Measurements from ENCODE around the gene BECN2.
"Not testable (repeated sequence)": the region's sequence is repeated elsewhere in the genome, so short reads cannot be mapped to it uniquely, and the experiment has no call there.

BECN2 gene

DNA sequence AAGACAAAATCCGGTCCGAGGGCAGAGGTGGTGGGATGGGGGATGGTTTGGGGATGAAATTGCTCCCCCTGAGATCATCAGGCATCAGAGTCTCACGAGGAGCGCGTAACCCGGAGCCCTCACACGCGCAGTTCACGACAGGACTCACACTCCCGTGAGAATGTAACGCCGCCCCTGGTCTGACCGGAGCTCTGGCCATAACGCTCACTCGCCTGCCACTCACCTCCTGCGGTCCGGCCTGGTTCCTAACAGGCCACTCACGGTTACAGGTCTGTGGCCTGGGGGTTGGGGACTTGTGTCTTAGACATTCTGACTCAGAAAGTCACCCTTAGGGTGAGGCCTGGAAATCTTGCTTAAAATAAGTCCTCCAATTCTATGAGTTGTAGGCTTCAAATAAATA is 21.5 kb downstream of the BECN2 start:
- no peaks in the 10 kb centered on the region for H3K4me1 ChIP-seq (ENCODE audit: control insufficient read depth in 1 of 2, insufficient read depth in 1 of 2, low read depth in 1 of 2, low read length in 1 of 2)
- no peak overlapping the region for H3K27ac ChIP-seq
- TF ChIP-seq, protein P1, sequence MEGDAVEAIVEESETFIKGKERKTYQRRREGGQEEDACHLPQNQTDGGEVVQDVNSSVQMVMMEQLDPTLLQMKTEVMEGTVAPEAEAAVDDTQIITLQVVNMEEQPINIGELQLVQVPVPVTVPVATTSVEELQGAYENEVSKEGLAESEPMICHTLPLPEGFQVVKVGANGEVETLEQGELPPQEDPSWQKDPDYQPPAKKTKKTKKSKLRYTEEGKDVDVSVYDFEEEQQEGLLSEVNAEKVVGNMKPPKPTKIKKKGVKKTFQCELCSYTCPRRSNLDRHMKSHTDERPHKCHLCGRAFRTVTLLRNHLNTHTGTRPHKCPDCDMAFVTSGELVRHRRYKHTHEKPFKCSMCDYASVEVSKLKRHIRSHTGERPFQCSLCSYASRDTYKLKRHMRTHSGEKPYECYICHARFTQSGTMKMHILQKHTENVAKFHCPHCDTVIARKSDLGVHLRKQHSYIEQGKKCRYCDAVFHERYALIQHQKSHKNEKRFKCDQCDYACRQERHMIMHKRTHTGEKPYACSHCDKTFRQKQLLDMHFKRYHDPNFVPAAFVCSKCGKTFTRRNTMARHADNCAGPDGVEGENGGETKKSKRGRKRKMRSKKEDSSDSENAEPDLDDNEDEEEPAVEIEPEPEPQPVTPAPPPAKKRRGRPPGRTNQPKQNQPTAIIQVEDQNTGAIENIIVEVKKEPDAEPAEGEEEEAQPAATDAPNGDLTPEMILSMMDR (IDR thresholded peaks at IDR 0.05): no peak
- no peaks in the 10 kb centered on the region for H3K27me3 ChIP-seq
- no peak overlapping the region for H3K4me3 ChIP-seq (ENCODE audit: low read depth in 1 of 2, low read length in 1 of 2)
- no peaks in the 10 kb centered on the region for H3K36me3 ChIP-seq
- no peaks in the 10 kb centered on the region for H3K9me3 ChIP-seq

DNA sequence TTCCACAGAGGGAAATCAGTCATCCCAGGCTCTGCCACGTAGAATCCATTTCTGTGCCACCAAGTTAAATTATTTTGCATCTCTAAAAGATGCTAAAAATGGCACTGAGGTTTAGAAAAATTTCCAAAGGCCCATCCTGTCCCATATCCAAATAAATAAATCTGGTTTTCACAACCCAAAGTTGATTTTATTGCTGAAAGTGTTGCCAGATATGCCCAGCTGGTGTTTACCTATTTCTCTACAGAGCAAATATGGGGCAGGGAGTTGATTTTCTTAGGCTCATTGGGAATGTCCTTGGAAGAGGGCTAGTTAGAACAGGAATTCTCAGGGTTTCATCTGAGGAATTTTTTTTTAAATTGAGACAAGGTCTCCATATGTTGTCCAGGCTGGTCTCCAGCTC is 22.4 kb downstream of the BECN2 start:
- H3K4me3 ChIP-seq (ENCODE audit: low read depth in 1 of 2, low read length in 1 of 2): no peak overlapping the region
- TF ChIP-seq, protein P1 (IDR thresholded peaks at IDR 0.05): no peak
- no peaks in the 10 kb centered on the region for H3K36me3 ChIP-seq
- no peak overlapping the region for H3K27ac ChIP-seq
- no peaks in the 10 kb centered on the region for H3K27me3 ChIP-seq
- H3K9me3 ChIP-seq: no peaks in the 10 kb centered on the region
- no peaks in the 10 kb centered on the region for H3K4me1 ChIP-seq (ENCODE audit: control insufficient read depth in 1 of 2, insufficient read depth in 1 of 2, low read depth in 1 of 2, low read length in 1 of 2)

- Histone ChIP-seq H3K9me3 (no peaks in the 10 kb centered on the region), H3K27ac (no peak overlapping the region), H3K4me1 (ENCODE audit: control insufficient read depth in 1 of 2, insufficient read depth in 1 of 2, low read depth in 1 of 2, low read length in 1 of 2) (no peaks in the 10 kb centered on the region), H3K4me3 (ENCODE audit: low read depth in 1 of 2, low read length in 1 of 2) (no peak overlapping the region), H3K36me3 (no peaks in the 10 kb centered on the region), H3K27me3 (no peaks in the 10 kb centered on the region)
- TF ChIP-seq, protein P1 (IDR thresholded peaks at IDR 0.05): no peak
Observed at GRCh38 chr1:241985787-241986186, 28.2 kb downstream of the BECN2 start.

DNA sequence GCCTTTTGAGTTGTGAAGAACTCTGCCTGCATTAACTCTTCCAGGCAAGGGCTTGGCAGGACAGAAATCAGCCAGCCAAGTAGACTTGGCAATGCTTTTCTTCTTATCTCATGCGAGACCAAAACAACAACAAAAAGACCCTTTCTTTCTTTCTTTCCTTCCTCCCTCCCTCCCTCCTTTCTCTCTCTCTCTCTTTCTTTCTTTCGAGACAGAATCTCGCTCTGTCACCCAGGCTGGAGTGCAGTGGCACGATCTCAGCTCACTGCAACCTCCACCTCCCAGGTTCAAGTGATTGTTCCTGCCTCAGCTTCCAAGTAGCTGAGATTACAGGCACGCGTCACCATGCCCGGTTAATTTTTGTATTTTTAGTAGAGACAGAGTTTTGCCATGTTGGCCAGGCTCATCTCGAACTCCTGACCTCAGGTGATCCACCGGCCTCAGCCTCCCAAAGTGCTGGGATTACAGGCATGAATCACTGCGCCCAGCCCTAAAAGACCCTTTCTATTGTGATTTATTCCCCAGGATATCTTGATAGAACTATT is 30.9 kb downstream of the BECN2 start:
- not testable (repeated sequence) for H3K4me3 ChIP-seq (ENCODE audit: low read depth in 1 of 2, low read length in 1 of 2); H3K27ac ChIP-seq; H3K27me3 ChIP-seq; H3K9me3 ChIP-seq; H3K4me1 ChIP-seq (ENCODE audit: control insufficient read depth in 1 of 2, insufficient read depth in 1 of 2, low read depth in 1 of 2, low read length in 1 of 2); H3K36me3 ChIP-seq

- Histone ChIP-seq H3K27me3 (no peaks in the 10 kb centered on the region), H3K36me3 (no peaks in the 10 kb centered on the region), H3K4me3 (ENCODE audit: low read depth in 1 of 2, low read length in 1 of 2) (no peak overlapping the region), H3K4me1 (ENCODE audit: control insufficient read depth in 1 of 2, insufficient read depth in 1 of 2, low read depth in 1 of 2, low read length in 1 of 2) (no peaks in the 10 kb centered on the region), H3K9me3 (no peaks in the 10 kb centered on the region), H3K27ac (no peak overlapping the region)
- TF ChIP-seq, protein P1 (IDR thresholded peaks at IDR 0.05): no peak
Observed at GRCh38 chr1:241990040-241990439, 32.5 kb downstream of the BECN2 start.

- Histone ChIP-seq H3K27me3 (no peaks in the 10 kb centered on the region), H3K27ac (no peak overlapping the region), H3K4me1 (ENCODE audit: control insufficient read depth in 1 of 2, insufficient read depth in 1 of 2, low read depth in 1 of 2, low read length in 1 of 2) (no peaks in the 10 kb centered on the region), H3K4me3 (ENCODE audit: low read depth in 1 of 2, low read length in 1 of 2) (no peak overlapping the region), H3K36me3 (no peaks in the 10 kb centered on the region), H3K9me3 (no peaks in the 10 kb centered on the region)
- TF ChIP-seq, protein P1 (IDR thresholded peaks at IDR 0.05): no peak
Observed at GRCh38 chr1:241992734-241993133, 35.2 kb downstream of the BECN2 start.

Measured in neutrophil (primary cell).